Measurements from ENCODE around the gene AMDHD2. TPM values are rescaled to one million over a fixed set of nuclear protein-coding genes. Genes with fewer than 3 reads are reported as not detected.
"Not testable (repeated sequence)": the region's sequence is repeated elsewhere in the genome, so short reads cannot be mapped to it uniquely, and the experiment has no call there.

AMDHD2 gene
- total RNA-seq, 1 experiment from 2014 or later = 16.1 TPM

GRCh38 chr16:2477327-2477726, 42.8 kb upstream of the AMDHD2 start:
- H3K27me3 ChIP-seq = no peaks in the 10 kb centered on the region
- H3K9me3 ChIP-seq (replicated peaks) = no peaks in the 10 kb centered on the region
- no peak overlapping the region for H3K4me3 ChIP-seq
- peaks cover 16% of the 10 kb centered on the region for H3K4me1 ChIP-seq
- DNase-seq = no peak
- no peak overlapping the region for H3K27ac ChIP-seq
- H3K36me3 ChIP-seq = no peaks in the 10 kb centered on the region

DNA sequence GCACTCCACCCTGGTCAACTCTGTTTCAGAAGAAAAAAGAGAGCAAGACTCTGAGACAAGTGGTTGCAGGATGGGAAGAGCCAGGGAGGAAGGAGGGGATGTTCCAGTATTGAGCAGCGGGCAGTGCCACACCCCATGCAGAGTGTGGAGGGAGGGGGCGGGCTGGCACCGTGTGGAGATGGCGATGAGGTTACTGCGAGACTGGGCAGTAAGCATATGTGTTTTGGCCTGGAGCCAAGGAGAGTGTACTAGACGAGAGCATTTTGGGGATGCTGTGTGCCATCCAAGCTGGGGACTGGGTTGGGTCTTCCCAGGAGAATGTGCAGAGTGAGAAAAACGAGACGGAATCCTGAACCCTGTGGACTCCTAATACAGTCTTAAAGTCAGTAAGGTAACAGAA, 41.9 kb upstream of the AMDHD2 start:
- no peaks in the 10 kb centered on the region for H3K36me3 ChIP-seq
- DNase-seq = no peak
- no peaks in the 10 kb centered on the region for H3K9me3 ChIP-seq (replicated peaks)
- H3K27me3 ChIP-seq = no peaks in the 10 kb centered on the region
- no peak overlapping the region for H3K27ac ChIP-seq
- H3K4me3 ChIP-seq = no peak overlapping the region
- H3K4me1 ChIP-seq = peaks cover 21% of the 10 kb centered on the region

GRCh38 chr16:2479996-2480395, 40.2 kb upstream of the AMDHD2 start:
- peaks cover 22% of the 10 kb centered on the region for H3K4me1 ChIP-seq
- H3K9me3 ChIP-seq (replicated peaks); H3K4me3 ChIP-seq; H3K27me3 ChIP-seq; H3K27ac ChIP-seq; DNase-seq; H3K36me3 ChIP-seq: not testable (repeated sequence)

DNA sequence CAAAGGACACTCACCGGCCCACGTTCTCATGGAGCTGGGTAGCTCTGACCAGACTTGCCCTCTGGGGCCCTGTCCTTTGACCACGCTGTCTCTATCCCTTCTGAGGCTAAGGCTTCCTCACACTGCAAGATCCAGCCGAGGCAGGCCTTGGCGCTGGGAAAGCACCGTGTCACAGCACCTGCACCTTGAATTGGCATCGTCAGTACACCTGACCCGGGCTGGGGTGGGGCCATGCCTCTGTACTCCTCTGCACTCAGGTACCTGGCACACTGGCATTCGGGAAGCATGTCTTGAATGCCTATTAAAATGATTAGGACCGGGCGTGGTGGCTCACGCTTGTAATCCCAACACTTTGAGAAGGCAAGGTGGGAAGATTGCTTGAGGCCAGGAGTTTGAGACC, 39.2 kb upstream of the AMDHD2 start:
- peaks cover 22% of the 10 kb centered on the region for H3K4me1 ChIP-seq
- no peak overlapping the region for H3K27ac ChIP-seq
- no peaks in the 10 kb centered on the region for H3K9me3 ChIP-seq (replicated peaks)
- H3K36me3 ChIP-seq = no peaks in the 10 kb centered on the region
- no peak overlapping the region for H3K4me3 ChIP-seq
- H3K27me3 ChIP-seq = no peaks in the 10 kb centered on the region
- DNase-seq = no peak

GRCh38 chr16:2481676-2482075, 38.5 kb upstream of the AMDHD2 start:
- no peaks in the 10 kb centered on the region for H3K9me3 ChIP-seq (replicated peaks)
- no peaks in the 10 kb centered on the region for H3K36me3 ChIP-seq
- no peak overlapping the region for H3K4me3 ChIP-seq
- DNase-seq = no peak
- peak overlapping the region; percentile 70 for H3K27ac ChIP-seq
- no peaks in the 10 kb centered on the region for H3K27me3 ChIP-seq
- H3K4me1 ChIP-seq = peaks cover 24% of the 10 kb centered on the region

DNA sequence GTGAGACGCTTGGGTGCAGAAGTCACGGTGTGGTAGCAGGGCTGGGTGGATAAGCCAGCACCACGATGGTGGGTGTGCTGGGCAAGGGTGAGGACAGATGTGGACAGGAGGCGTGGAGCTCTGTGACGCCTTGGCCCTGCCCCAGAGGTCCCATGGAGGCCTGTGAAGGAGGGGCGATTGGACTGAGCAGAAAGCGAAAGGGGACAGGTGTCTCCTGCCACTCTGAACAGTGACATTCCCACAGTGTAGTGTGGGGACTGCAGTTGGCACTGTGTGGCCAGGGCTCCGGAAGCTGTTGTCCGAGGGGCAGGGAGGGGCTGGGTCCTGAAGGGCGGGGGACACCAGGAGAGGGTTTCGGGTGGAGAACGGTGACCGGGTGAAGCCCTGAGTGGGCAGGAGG, 37.9 kb upstream of the AMDHD2 start:
- H3K27ac ChIP-seq = peak overlapping the region; percentile 70
- H3K9me3 ChIP-seq (replicated peaks) = no peaks in the 10 kb centered on the region
- peak overlapping the region; percentile 45 for H3K4me3 ChIP-seq
- DNase-seq = peak; percentile 58 to 72
- no peaks in the 10 kb centered on the region for H3K27me3 ChIP-seq
- H3K4me1 ChIP-seq = peaks cover 29% of the 10 kb centered on the region
- no peaks in the 10 kb centered on the region for H3K36me3 ChIP-seq

GRCh38 chr16:2482708-2483534, 37.2 kb upstream of the AMDHD2 start:
- DNase-seq = peak; percentile 79 to 88
- Histone ChIP-seq H3K4me3 (peak overlapping the region; percentile 45), H3K9me3 (replicated peaks) (no peaks in the 10 kb centered on the region), H3K27me3 (no peaks in the 10 kb centered on the region), H3K27ac (peak overlapping the region; percentile 70), H3K36me3 (no peaks in the 10 kb centered on the region), H3K4me1 (peaks cover 33% of the 10 kb centered on the region)

- H3K9me3 ChIP-seq (replicated peaks) = no peaks in the 10 kb centered on the region
- H3K36me3 ChIP-seq = no peaks in the 10 kb centered on the region
- H3K4me3 ChIP-seq = peak overlapping the region; percentile 45
- no peak overlapping the region for H3K27ac ChIP-seq
- no peaks in the 10 kb centered on the region for H3K27me3 ChIP-seq
- DNase-seq = no peak
- H3K4me1 ChIP-seq = peaks cover 33% of the 10 kb centered on the region
These were observed 36.0 kb upstream of the AMDHD2 start for GRCh38 chr16:2483939-2484897.

GRCh38 chr16:2484898-2485508, 35.2 kb upstream of the AMDHD2 start:
- no peaks in the 10 kb centered on the region for H3K27me3 ChIP-seq
- H3K4me3 ChIP-seq = no peak overlapping the region
- no peaks in the 10 kb centered on the region for H3K9me3 ChIP-seq (replicated peaks)
- no peak overlapping the region for H3K27ac ChIP-seq
- H3K36me3 ChIP-seq = no peaks in the 10 kb centered on the region
- no peak for DNase-seq
- H3K4me1 ChIP-seq = peaks cover 37% of the 10 kb centered on the region

DNA sequence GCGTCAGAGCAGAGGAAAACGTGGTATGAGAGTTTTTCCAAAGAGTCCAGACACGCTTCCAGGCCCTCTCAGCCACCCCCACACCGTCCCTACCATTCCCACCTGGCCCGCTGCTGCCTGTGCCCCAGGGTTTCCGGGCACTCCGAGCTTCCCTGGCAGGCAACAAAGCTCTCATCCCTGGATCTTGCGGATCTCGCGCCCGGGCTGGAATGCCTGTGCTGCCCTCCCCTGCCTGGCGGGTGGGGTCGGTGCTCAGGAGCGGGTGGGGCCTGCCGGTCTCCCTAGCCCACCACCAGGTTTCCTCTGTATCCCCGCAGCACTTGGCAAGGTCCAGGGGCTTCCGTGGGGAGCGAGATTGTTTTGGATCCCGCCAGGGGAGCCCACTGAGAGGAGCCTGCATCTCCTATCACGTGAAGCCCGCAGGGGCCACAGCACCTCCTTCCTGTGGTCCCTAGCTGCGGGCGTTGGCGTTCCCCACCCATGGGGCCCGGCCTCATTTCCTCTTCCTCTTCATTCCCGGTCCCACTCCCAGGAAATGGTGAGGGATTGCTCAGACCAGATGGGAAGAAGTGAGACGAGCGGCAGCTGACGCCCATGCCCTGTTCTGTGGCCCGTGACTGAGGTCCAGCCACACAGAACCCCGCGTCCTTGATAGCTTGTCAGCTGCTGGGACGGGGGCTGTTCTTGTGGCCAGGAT, 34.2 kb upstream of the AMDHD2 start:
- no peak overlapping the region; the same call in 1 of the 2 replicates for H3K27ac ChIP-seq
- H3K4me3 ChIP-seq = no peak overlapping the region
- H3K36me3 ChIP-seq = no peaks in the 10 kb centered on the region
- peaks cover 45% of the 10 kb centered on the region for H3K4me1 ChIP-seq
- DNase-seq = no peak
- H3K9me3 ChIP-seq (replicated peaks) = no peaks in the 10 kb centered on the region
- no peaks in the 10 kb centered on the region for H3K27me3 ChIP-seq

- Histone ChIP-seq H3K9me3 (replicated peaks) (no peaks in the 10 kb centered on the region), H3K27me3 (no peaks in the 10 kb centered on the region), H3K27ac (peak overlapping the region; percentile 72), H3K4me3 (peak overlapping the region; percentile 45), H3K4me1 (peaks cover 42% of the 10 kb centered on the region), H3K36me3 (no peaks in the 10 kb centered on the region)
- peak; percentile 53 to 61 for DNase-seq
These were observed 33.3 kb upstream of the AMDHD2 start for GRCh38 chr16:2486645-2487516.

GRCh38 chr16:2487517-2487842, 32.7 kb upstream of the AMDHD2 start:
- Histone ChIP-seq H3K27ac (peak overlapping the region; percentile 72), H3K4me3 (peak overlapping the region; percentile 45), H3K27me3 (no peaks in the 10 kb centered on the region), H3K36me3 (no peaks in the 10 kb centered on the region), H3K4me1 (peaks cover 36% of the 10 kb centered on the region), H3K9me3 (replicated peaks) (no peaks in the 10 kb centered on the region)
- DNase-seq = no peak

DNA sequence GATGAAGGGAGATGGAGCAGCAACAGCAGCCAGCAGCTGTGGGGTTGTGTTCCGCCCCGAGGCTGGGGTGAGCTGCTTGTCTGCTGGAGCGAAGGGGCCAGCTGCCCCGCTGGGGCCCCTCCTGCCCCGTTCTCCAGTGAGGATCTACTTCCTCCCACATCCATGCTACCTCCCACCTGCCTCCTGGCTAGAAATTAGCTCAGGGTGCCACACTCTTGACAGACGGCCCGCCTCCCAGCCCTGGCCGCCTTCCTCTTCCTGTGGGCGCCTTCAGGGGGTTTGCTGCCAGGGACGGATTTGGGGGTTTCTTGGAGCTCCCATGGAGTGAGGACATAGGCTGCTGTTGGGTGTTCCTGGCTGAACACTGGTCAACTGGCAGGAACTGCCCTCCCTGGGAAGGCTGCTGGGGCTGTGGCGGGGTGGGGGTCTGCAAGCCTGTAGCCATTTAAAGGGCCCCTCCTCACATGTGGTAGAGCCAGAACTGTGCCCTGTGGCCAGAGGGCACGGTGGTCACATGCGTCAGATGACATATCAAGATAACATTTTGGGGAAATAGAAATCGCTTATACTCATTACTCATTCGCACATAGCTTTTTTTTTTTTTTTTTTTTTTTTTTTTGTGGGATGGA, 32.2 kb upstream of the AMDHD2 start:
- Histone ChIP-seq H3K27me3 (no peaks in the 10 kb centered on the region), H3K9me3 (replicated peaks) (no peaks in the 10 kb centered on the region), H3K4me1 (peaks cover 33% of the 10 kb centered on the region), H3K4me3 (peak overlapping the region; percentile 45), H3K27ac (peak overlapping the region; percentile 72), H3K36me3 (no peaks in the 10 kb centered on the region)
- DNase-seq = peak; percentile 92 to 94

Measured in SJCRH30 (cell line).